ENCODE results near the gene PLIN3.
"Not testable (repeated sequence)": the region's sequence is repeated elsewhere in the genome, so short reads cannot be mapped to it uniquely, and the experiment has no call there.

Gene PLIN3

DNA sequence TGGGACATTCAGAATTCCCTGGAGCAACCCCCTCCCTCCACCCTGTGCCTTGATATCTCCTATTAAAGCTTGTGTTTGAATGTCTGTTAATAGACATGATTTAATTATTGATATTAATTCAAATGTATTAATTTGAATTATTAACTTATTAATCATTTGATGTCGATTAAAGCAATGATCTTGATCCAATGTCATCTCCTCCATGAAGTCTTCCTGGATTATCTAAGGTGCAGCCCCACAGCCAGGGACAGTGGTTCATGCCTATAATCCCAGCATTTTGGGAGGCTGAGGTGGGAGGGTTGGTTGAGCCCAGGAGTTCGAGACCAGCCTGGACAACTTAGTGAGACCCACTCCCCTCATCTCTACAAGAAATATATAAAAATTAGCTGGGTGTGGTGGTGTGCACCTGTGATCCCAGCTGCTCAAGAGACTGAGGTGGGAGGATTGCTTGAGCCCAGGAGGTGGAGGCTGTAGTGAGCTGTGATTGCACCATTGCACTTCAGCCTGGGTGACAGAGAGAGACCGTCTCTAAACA is 66.3 kb downstream of the PLIN3 start:
- TF ChIP-seq, protein P1, sequence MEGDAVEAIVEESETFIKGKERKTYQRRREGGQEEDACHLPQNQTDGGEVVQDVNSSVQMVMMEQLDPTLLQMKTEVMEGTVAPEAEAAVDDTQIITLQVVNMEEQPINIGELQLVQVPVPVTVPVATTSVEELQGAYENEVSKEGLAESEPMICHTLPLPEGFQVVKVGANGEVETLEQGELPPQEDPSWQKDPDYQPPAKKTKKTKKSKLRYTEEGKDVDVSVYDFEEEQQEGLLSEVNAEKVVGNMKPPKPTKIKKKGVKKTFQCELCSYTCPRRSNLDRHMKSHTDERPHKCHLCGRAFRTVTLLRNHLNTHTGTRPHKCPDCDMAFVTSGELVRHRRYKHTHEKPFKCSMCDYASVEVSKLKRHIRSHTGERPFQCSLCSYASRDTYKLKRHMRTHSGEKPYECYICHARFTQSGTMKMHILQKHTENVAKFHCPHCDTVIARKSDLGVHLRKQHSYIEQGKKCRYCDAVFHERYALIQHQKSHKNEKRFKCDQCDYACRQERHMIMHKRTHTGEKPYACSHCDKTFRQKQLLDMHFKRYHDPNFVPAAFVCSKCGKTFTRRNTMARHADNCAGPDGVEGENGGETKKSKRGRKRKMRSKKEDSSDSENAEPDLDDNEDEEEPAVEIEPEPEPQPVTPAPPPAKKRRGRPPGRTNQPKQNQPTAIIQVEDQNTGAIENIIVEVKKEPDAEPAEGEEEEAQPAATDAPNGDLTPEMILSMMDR (IDR thresholded peaks at IDR 0.05), result no peak
- no peak overlapping the region for H3K27ac ChIP-seq
- no peak overlapping the region for H3K4me3 ChIP-seq
- no peak for DNase-seq (ENCODE audit: low spot score)

DNA sequence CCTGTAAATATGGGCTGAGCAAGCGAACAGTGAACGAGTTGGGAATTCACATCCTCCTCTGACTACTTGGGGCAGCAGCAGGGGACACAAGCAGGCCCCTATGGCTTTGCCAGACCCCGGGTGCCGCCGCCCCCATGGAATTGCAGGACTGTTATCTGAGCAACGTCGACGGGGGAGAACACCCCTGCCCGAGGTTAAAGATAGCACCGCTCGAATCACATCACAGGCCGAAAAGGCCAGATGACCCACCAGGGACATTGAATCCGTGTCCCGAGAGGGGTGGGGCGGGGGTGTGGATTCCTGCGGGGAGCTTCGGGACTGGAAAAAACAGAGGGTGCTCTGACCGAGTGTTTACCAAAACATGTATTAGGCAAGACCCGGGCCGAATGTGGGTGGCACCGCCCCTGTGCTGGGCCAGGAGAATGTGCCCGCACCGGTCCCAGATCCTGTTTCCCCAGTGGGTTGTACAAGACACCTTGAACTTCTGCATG is 66.8 kb downstream of the PLIN3 start:
- Histone ChIP-seq H3K27ac (no peak overlapping the region), H3K4me3 (no peak overlapping the region)
- DNase-seq (ENCODE audit: low spot score), result no peak
- TF ChIP-seq, protein P1 (IDR thresholded peaks at IDR 0.05), result no peak

DNA sequence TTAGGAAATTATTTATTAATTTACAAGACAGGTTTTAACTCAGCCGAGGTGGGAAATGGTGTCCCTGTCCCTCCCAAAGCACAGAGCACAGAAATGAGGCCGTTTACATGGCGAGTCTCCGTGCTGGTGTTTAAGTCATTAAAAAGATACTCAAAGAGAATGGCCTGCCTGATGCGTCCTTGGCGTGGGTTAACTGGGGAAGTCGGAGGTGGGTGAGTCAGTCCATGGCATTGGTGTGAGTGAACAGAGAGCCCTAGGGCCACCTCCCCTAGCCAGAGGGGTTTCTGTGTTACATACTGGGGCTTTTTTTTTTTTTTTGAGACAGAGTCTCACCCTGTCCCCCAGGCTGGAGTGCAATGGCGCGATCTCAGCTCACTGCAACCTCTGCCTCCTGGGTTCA is 72.1 kb downstream of the PLIN3 start:
- DNase-seq (ENCODE audit: low spot score), result no peak
- TF ChIP-seq, protein P1 (IDR thresholded peaks at IDR 0.05), result no peak
- Histone ChIP-seq H3K4me3 (no peak overlapping the region), H3K27ac (no peak overlapping the region)

DNA sequence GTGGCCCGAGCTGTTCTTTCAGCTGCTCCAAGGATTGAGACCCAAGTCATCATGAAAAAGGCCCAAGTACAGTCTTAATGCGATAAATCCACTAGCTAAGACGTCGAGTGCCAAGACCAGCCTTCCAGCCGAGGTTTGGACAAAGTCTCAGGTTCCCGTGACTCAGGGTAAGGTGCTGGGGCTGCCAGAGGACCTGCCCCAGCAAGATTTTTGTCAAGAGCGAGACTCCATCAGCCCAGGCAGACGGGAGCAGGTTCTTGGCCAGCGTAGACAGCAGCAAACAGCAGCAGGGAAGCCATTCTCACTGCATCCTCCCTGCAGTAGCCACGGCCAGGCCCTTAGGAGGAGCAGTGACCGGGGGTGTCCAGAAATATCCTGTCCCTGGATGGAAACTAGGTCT is 72.5 kb downstream of the PLIN3 start:
- no peak overlapping the region for H3K27ac ChIP-seq
- no peak for DNase-seq (ENCODE audit: low spot score)
- TF ChIP-seq, protein P1 (IDR thresholded peaks at IDR 0.05), result no peak
- no peak overlapping the region for H3K4me3 ChIP-seq

DNA sequence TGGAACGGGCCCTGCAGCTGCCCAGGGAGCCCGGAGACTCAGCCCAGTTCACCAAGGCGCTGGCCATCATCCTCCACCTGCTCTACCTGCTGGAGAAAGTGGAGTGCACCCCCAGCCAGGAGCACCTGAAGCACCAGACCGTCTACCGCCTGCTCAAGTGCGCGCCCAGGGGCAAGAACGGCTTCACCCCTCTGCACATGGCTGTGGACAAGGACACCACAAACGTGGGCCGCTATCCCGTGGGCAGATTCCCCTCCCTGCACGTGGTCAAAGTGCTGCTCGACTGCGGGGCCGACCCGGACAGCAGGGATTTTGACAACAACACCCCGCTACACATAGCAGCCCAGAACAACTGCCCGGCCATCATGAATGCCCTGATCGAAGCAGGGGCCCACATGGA is 74.2 kb downstream of the PLIN3 start:
- H3K4me3 ChIP-seq; DNase-seq (ENCODE audit: low spot score); H3K27ac ChIP-seq: not testable (repeated sequence)

DNA sequence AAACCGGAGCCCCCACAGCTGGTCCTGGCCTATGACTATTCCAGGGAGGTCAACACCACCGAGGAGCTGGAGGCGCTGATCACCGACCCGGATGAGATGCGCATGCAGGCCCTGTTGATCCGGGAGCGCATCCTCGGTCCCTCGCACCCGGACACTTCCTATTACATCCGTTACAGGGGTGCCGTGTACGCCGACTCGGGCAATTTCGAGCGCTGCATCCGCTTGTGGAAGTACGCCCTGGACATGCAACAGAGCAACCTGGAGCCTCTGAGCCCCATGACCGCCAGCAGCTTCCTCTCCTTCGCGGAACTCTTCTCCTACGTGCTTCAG is 74.6 kb downstream of the PLIN3 start:
- peak overlapping the region; percentile 100 for H3K4me3 ChIP-seq
- not testable (repeated sequence) for H3K27ac ChIP-seq; DNase-seq (ENCODE audit: low spot score)

DNA sequence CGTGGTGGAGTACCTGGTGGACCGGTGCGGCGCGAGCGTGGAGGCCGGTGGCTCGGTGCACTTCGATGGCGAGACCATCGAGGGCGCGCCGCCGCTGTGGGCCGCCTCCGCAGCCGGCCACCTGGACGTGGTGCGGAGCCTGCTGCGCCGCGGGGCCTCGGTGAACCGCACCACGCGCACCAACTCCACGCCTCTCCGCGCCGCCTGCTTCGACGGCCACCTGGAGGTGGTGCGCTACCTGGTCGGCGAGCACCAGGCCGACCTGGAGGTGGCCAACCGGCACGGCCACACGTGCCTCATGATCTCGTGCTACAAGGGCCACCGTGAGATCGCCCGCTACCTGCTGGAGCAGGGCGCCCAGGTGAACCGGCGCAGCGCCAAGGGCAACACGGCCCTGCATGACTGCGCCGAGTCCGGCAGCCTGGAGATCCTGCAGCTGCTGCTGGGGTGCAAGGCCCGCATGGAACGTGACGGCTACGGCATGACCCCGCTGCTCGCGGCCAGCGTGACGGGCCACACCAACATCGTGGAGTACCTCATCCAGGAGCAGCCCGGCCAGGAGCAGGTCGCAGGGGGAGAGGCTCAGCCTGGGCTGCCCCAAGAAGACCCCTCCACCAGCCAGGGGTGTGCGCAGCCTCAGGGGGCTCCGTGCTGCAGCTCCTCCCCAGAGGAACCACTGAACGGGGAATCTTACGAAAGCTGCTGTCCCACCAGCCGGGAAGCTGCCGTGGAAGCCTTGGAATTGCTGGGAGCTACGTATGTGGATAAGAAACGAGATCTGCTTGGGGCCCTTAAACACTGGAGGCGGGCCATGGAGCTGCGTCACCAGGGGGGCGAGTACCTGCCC is 75.2 kb downstream of the PLIN3 start:
- DNase-seq (ENCODE audit: low spot score), result not testable (repeated sequence)
- Histone ChIP-seq H3K4me3 (peak overlapping the region; percentile 100), H3K27ac (peak overlapping the region; percentile 74 to 96)

DNA sequence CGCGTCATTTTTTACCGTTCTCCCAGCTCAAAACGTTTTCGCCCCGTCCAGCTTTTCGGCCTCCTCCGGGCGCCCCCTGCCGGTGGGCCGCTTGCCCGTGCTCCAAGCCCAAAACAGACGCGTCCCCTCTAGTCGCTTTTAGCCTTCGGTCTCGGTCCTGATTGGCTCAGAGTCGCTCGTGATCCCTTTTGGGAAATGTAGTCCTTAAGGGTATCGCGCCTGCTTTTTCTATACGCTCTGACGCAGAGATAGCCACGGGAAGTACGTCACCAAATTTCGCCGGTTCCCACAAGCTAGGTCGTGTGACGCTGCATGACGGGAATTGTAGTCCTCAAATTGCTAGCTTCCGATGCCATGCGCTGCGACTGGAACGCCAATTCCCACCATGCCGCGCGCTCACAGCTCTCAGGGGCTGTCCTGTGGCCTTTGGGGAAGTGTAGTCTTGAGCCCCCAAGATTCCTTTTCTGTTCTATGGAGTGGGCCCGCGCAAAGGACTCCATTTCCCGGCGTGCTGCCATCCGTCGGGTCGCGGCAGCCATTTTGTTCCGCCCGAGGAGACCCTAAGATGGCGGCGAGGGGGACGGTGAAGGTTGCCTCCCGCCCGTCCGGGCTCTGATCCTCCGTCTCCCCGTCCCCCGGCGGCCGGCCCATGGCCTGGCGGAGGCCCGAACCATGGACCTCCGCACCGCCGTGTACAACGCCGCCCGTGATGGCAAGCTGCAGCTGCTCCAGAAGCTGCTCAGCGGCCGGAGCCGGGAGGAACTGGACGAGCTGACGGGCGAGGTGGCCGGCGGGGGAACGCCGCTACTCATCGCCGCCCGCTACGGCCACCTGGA is 76.1 kb downstream of the PLIN3 start, which contains the start of gene FEM1A:
TSS of gene FEM1A (plus strand) at position 552 of the 836 bp plus-strand sequence. CDS start at position 673, 121 bp downstream.
- peak within 1 kb of the TSS; percentile 74 to 96 for H3K27ac ChIP-seq
- TF ChIP-seq, protein P1 (IDR thresholded peaks at IDR 0.05), result peak; percentile 92
- DNase-seq (ENCODE audit: low spot score), result peak; percentile 100
- peak within 1 kb of the TSS; percentile 100 for H3K4me3 ChIP-seq
